GM19463 (cell line): ENCODE data around the gene RRP1B.
"Not testable (repeated sequence)": the region's sequence is repeated elsewhere in the genome, so short reads cannot be mapped to it uniquely, and the experiment has no call there.

Experiments
- ATAC-seq: cut with Tn5 transposase; IDR thresholded peaks from one replicate; pipeline ENCODE4 v1.9.1; 2021; ENCODE audit warnings: mild to moderate bottlenecking, moderate library complexity; ENCODE audit not compliant: unreplicated experiment

The RRP1B gene

GRCh38 chr21:43639470-43640353 lies 19.6 kb upstream of the RRP1B start:
- no peak for ATAC-seq

- ATAC-seq, result no peak
Measured at GRCh38 chr21:43640400-43640799, 19.0 kb upstream of the RRP1B start.

- ATAC-seq, result no peak
Measured at GRCh38 chr21:43643193-43643592, 16.2 kb upstream of the RRP1B start.

GRCh38 chr21:43644071-43644470 lies 15.3 kb upstream of the RRP1B start:
- ATAC-seq, result no peak

GRCh38 chr21:43644609-43645008 lies 14.8 kb upstream of the RRP1B start:
- no peak for ATAC-seq

- ATAC-seq, result no peak
Measured at GRCh38 chr21:43645136-43645891, 14.0 kb upstream of the RRP1B start.

- no peak for ATAC-seq
Measured at GRCh38 chr21:43645976-43646375, 13.4 kb upstream of the RRP1B start.

- peak; percentile 71 for ATAC-seq
Measured at GRCh38 chr21:43646550-43647260, 12.7 kb upstream of the RRP1B start.

- ATAC-seq, result no peak
Measured at GRCh38 chr21:43648171-43648570, 11.2 kb upstream of the RRP1B start.

- not testable (repeated sequence) for ATAC-seq
Measured at GRCh38 chr21:43651926-43652325, 7.4 kb upstream of the RRP1B start.

GRCh38 chr21:43652616-43653015 lies 6.7 kb upstream of the RRP1B start:
- ATAC-seq, result no peak

GRCh38 chr21:43653626-43654025 lies 5.7 kb upstream of the RRP1B start:
- ATAC-seq, result no peak

GRCh38 chr21:43654806-43655489 lies 4.4 kb upstream of the RRP1B start:
- no peak for ATAC-seq

GRCh38 chr21:43657355-43658087 lies 1.8 kb upstream of the RRP1B start:
- ATAC-seq, result no peak

- no peak for ATAC-seq
Measured at GRCh38 chr21:43658088-43658741, 1.1 kb upstream of the RRP1B start.

GRCh38 chr21:43658769-43659135 lies 608 bp upstream of the RRP1B start:
- ATAC-seq, result no peak

GRCh38 chr21:43662286-43662685 lies 2.9 kb downstream of the RRP1B start:
- ATAC-seq, result no peak

- ATAC-seq, result no peak
Measured at GRCh38 chr21:43663033-43663432, 3.7 kb downstream of the RRP1B start.

- ATAC-seq, result no peak
Measured at GRCh38 chr21:43664358-43664757, 5.0 kb downstream of the RRP1B start.

GRCh38 chr21:43665879-43666278 lies 6.5 kb downstream of the RRP1B start:
- no peak for ATAC-seq
